IPS-18c (cell line): ENCODE data around the gene SLCO3A1.

Experiments used
- H3K4me3 ChIP-seq: 2 replicates; pipeline ENCODE4 v1.7.0; 2013; ENCODE audit warnings: low read depth, mild to moderate bottlenecking, low read length, moderate library complexity; ENCODE audit not compliant: insufficient read depth
- H3K9me3 ChIP-seq: one replicate; pipeline ENCODE4 v1.6.1; 2013; ENCODE audit warnings: mild to moderate bottlenecking, low read length, moderate library complexity; ENCODE audit not compliant: control insufficient read depth, insufficient read depth

The SLCO3A1 gene

DNA sequence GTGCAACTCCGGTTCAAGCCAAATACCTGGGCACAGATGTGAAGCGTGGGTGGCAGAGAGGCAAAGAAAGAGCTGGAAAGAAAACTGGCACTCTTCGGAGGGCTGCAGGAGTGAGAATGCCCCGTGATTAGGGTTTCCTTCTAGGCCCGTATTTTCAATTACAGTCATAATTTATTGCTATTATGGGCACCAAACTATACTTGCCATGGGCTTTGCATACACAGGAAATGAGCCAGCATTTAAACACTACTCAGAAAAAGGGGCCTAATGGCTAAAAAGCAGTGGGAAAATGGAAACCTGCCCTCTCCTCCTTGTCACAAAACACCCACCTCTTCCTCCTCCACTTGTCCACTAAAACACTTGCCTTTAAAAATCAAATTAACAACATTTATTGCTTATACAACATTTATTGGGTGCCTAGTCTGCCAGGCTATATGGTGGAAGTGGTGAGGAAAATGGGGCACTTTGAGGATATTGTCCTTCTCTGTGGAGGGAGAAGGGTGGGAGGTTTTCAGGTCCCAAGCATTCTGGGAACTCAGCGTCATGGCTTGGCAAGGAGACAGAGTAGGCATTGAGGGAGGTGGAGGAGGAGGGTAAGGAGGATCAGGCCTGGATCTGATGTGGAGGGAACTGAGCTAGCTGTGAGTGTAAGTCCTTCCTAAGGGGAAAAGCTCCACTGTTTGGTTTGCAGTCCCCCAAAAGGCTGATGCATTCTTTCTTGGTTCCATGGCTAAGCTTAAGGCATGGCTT, 160.9 kb downstream of the SLCO3A1 start:
- Histone ChIP-seq H3K4me3 (no peak overlapping the region), H3K9me3 (peaks cover 2% of the 10 kb centered on the region)

DNA sequence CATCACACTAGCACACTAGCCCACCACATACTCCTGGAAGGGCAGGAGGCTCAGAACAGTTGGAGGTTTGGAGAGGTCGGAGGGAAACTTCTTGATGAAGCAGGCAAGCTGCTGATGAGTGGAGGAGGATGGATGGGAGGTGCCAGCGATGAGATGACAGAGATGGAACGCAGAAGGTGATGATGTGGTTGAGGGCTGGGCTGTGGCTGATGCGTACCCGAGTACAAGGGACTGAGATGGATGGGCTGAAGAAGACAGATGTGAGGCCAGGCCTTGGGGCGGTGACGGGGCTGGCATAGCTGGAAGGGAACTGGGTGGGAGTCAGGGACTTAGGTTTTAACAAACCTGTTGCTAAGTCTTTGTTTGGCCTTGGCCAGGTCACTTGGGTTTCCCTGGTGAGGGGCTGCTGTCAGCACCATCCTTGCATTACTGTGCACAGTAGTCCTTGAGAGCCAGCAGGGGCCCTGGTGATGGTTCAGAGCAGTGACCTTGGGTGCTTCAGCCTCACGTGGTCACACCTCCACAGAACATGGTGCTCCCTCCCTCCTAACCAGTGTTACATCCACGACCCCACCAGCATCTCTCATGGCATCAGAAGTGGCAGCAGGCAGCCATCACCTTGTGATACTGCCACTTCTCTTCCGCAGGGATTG, 164.5 kb downstream of the SLCO3A1 start:
- H3K9me3 ChIP-seq: peaks cover 2% of the 10 kb centered on the region
- no peak overlapping the region for H3K4me3 ChIP-seq

DNA sequence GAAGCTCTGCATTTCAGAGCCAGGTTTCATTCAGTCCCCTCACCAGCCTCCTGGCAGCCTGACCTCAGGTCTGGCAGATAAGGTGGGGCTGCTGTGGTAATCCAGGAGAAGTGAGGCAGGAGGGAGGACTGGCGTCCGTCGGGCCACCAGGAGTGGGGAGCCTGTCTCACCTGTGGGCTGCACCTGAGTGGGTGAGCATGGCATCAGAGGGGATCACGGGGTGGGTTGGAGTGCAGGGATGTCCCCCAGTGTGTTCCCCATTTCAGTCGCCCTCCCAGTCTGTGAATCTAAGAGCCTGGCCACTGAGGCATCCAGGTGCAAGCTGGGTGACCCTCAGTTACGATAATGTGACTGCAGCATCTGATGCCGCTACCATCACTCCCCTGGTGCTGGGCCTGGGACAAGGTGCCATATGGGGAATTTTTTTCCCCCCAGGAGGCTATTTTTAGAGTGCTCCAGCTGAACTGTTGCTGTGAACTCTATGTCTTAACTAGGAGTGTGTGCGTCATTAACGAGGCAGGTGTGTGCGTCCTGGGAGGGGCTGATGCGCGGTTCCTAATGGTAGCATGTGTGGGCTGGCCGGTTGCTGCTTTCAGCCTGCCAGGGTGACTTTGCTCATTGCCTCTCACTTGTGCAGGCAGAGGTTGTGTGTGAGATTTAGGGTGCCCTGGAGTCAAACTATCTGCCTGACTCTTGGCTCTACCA, 165.2 kb downstream of the SLCO3A1 start:
- Histone ChIP-seq H3K9me3 (peaks cover 2% of the 10 kb centered on the region), H3K4me3 (no peak overlapping the region)

DNA sequence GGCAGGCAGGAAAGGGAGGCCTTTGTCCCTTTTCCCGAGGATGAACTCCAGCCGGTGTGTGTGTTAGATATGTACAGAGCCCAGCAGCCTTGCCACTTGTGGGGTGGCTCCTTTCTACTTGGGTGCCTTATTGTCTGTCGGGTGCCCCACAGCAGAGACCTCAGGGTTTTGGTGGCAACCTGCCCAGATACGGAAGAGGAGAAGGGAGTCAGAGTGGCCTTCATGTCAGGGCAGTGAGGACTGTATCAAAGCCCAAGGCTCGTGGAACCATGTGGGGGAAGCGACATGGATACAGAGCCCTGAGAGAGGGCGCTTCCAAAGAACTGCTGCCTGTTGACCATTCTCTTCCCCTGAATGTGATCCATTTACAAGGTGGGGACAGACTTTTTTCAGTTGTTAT, 166.2 kb downstream of the SLCO3A1 start:
- peaks cover 2% of the 10 kb centered on the region for H3K9me3 ChIP-seq

DNA sequence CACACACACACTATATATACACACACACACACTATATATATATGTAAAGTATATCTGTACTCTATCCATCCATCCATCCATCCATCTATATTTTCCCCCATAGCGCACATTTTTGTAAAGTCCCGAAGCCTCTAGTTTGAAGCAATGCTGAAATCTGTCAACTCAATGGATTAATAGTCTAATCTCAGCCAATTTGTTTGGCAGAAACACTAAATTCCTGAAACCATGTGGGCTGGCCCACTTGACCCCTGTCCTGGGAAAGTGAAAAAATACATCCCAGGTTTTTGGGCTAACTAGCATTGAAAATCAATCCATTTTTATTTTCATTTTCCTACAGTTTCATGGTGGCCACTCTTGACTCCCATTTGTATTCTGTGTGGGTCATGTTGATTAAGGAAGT, 166.7 kb downstream of the SLCO3A1 start:
- Histone ChIP-seq H3K4me3 (no peak overlapping the region), H3K9me3 (peaks cover 2% of the 10 kb centered on the region)

More for the DNA sequence above, 166.2 kb downstream of the SLCO3A1 start:
- H3K4me3 ChIP-seq: no peak overlapping the region

DNA sequence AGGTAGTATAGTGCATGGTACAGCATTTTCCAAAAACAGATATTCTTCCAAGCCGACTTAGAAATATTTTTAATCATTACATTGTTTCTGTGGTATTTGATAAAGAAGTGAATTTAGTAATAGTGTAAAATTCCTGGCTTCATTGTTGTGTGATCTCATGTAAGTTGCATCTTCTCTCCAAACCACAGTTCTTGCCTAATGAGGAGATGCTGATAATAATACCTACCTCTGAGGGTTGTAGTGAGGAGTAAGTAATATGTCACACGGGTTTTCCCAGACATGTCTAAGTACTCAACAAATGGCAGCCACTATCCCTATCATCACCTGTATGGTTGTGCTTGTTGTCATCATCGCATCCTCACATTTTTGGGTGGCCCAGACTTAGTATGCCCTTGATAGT, 167.3 kb downstream of the SLCO3A1 start:
- H3K4me3 ChIP-seq: no peak overlapping the region
- H3K9me3 ChIP-seq: no peaks in the 10 kb centered on the region

DNA sequence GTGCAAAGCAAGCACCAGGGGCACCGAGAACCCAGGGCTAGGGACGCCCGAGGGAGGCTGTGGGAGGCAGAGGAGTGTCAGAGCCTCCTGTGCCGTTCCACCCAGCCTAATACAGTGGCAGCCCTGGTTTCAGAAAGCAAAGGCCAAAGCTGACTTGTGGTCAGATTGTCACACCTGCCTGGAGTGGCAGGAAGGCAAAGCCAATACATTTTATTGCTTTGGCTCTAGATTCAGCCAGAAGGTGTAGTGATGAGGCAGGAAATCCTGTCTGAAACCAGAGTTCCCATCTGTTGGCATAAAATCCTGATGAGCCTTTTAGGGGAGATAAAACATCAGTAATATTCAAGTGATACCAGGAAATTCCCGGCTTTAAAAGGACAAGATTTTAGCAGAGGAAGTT, 168.3 kb downstream of the SLCO3A1 start:
- Histone ChIP-seq H3K4me3 (no peak overlapping the region), H3K9me3 (no peaks in the 10 kb centered on the region)

DNA sequence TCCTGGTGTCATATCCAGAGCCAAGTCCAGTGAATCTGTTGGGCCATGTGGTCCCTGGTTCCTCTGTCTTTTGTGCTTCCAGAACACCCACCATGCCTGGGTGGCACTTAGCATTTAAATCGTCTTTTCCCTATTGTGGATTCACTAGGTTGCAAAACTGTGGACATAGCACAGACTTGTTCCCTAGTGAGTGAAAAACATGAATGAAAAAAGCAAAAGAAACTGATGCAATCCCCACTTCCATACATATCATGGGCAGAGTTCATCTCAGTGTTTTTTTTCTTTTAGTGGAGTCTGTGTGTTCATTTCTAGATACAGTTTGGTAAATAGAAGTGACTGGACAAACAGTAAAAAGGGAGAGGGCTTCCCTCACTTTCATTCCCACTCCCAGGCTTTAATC, 170.5 kb downstream of the SLCO3A1 start:
- no peak overlapping the region for H3K4me3 ChIP-seq
- no peaks in the 10 kb centered on the region for H3K9me3 ChIP-seq

DNA sequence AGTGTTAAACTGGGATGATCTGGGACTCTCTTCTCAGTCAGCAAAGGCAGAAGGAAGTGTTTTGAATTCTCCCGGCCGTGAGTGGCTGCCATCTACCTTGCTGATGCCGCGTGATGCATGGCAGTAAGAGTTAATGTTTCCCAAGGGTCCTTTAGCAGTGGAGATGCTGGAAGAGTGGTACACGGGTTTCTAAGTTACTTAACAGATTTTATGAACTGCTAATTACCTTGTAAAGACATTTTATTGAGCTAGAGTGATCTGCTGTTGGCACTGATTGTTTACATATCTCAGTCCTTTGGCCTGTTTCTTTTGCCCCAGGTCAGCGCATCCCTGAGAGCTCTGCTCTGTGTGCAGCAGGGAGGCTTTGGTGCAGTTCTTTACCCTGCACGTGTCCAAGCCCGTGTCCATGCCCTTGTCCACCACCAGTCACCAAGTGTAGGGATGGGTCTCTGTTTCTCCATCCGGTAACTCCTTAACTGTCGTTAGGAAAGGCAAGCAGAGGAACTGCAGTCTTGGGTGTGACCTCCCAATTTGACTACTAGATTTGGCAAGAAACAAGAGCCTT, 172.3 kb downstream of the SLCO3A1 start:
- Histone ChIP-seq H3K4me3 (no peak overlapping the region), H3K9me3 (no peaks in the 10 kb centered on the region)

DNA sequence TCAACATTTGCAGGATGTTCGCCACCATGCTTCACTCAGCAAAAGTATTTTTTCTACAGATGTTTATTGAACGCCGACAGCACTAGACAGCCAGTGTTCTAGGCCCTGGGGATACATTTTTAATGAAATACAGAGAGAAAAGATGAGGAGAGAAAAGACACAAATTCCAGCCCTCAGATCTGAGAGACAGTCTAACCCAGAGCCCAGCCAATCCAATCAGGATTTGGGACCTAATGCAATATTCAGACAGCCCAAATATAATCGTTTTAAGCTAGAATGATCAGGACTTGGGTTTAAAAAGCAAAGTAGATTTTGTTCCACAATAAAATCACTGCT, 174.8 kb downstream of the SLCO3A1 start:
- H3K9me3 ChIP-seq: no peaks in the 10 kb centered on the region
- H3K4me3 ChIP-seq: no peak overlapping the region

DNA sequence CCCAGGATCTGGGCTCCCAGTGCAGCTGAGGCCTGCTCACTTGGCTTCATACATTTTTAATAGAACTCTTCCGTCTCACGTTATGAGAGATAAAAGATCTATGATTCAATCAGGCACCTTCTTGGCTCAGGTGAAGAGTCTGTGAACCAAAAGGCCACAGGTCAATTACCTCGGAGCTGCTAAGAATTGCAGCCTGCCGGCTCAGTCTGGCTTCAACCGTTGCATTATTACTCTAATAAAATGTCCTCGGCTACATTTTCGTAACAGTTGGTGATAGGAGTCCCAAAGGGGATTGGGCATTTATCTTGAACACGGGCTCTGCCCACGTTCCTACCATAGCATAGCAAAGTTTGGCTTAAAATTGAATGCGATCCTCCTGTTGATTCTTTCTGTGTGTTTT, 176.3 kb downstream of the SLCO3A1 start:
- no peaks in the 10 kb centered on the region for H3K9me3 ChIP-seq

DNA sequence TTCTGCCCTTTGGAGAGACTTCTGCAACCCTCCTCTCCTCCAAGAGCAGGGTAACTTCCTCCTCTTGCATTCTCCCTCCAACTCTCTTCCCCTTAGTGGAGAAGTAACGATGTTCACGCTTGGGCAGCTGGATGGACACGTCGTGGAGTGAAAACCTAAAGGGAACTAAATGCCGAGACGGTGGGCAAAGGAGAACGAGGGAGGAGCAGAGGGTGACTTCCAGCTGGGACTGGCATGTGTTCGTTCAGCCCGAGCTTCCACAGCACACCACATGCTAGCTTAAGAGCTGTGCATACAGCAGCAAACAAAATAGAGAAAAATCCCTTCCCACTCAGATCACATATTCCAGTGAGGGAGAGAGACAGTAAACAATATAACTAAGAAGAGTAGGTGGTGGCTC, 179.8 kb downstream of the SLCO3A1 start:
- no peak overlapping the region for H3K4me3 ChIP-seq

More for the DNA sequence above, 176.3 kb downstream of the SLCO3A1 start:
- H3K4me3 ChIP-seq: no peak overlapping the region

DNA sequence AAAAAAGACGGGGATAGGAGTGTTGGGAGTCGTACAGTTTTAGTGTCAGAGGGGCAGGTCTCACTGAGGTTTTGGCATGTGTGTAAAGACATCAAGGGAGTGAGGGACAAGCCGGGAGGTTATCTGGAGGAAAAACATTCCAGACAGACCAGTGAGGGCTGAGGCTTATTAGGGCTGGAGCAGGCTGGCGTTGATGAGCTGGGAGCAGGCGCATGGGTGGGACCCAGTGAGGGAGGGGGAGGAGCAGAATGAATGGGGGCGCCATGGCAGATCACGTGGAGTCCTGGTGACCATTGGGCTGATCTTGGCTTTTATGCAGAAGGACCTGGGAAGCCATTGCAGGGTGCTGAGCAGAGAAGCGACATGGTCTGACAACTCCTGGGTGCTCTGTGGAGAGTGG, 180.2 kb downstream of the SLCO3A1 start:
- peaks cover under 1% of the 10 kb centered on the region for H3K9me3 ChIP-seq

More for the DNA sequence above, 179.8 kb downstream of the SLCO3A1 start:
- H3K9me3 ChIP-seq: no peaks in the 10 kb centered on the region

DNA sequence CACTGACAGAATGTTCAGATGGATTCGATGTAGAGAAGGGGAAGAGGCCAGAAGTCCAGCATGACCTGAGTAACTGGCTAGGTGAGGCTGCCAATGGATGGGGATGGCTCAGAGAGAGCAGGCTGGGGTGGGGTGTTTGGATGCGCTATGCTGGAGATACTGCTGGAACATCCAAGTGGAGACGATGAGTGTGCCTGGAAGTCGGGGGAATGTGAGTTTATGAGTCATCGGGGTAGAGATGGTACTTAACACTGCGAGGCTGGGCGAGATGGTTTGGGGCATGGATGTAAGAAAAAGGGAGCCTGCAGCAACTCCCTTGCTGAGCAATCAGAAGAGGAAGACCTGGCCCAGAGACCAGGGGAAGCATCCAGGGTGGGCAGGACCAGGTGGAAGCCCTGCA, 180.7 kb downstream of the SLCO3A1 start:
- H3K9me3 ChIP-seq: peaks cover 2% of the 10 kb centered on the region

More for the DNA sequence above, 180.2 kb downstream of the SLCO3A1 start:
- no peak overlapping the region for H3K4me3 ChIP-seq

DNA sequence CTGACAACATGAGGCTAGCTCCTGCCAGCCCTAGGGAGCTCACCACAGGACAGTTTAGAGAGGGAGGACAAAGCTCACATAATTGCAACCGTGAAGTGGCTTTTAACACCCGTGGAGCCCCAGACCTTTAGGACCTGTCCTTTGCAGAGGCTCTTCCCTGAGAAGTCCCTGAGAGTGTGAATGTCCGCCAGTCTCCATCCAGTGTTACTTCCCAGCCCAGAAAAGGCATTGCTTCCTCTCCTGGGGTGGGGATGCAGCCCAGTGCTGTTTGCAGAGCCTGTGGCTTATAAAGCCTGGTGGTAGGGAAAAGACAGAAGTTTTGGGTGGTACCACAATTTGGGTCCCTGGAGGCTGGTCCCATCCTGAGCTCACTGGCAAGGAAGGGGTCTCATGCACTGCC, 182.0 kb downstream of the SLCO3A1 start:
- H3K4me3 ChIP-seq: no peak overlapping the region
- H3K9me3 ChIP-seq: peaks cover 2% of the 10 kb centered on the region

More for the DNA sequence above, 180.7 kb downstream of the SLCO3A1 start:
- no peak overlapping the region for H3K4me3 ChIP-seq

DNA sequence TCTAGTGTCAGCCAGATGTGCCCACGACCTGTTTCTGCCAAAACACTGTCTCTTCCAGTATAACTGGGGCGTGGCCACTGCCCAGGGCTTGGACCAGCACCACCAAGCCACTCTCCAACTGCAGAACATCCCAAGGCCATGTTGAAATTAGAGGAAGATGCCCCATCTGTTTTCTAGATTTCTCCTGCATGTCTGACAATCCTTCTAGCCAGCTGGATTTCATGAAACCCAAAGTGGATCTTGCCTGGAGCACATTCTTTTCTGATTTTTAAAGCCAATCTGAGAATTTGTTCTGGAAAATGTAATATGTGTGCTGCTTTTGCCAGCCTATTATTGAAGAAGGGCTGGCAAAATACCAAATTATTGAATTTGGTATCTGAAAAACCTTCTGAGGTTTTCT, 182.5 kb downstream of the SLCO3A1 start:
- H3K9me3 ChIP-seq: peaks cover 2% of the 10 kb centered on the region
- no peak overlapping the region for H3K4me3 ChIP-seq

DNA sequence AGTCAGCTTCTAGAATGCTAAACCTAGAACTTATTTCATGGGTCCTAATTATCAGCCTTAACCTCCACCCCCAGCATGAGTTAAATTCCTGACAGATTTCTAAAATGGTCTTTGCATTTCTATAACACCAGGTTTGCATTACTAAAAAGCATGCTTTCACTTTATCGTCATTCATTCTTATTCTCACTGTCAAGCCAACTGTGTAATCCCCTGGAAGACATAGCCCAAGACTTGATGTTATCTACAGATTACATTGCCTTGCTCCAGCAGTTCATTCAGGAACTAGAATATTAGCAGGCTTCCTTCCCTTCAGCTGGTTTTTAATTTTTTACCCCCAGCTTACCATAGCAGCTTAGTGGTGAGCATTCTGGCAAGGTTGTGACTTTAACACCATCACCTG, 184.0 kb downstream of the SLCO3A1 start:
- no peak overlapping the region for H3K4me3 ChIP-seq
- peaks cover 2% of the 10 kb centered on the region for H3K9me3 ChIP-seq

DNA sequence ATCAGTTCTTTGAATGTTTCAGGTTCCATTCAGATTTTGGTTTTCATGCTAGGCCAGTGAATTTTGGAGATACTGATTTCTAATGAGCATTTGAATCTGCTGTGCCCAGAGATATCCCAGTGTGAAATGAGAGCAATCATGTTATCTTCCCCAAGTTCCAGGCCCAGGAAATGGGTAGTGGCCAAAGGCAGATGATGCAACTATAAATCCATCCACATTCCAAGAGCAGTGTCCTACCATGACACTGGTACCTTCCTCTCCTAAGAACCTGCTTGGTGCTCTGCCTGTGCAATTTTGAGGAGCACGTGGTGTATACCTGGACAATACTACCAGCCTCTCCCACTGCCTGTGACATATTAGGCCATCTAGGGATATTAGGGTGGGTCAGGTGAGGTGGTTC, 186.8 kb downstream of the SLCO3A1 start:
- Histone ChIP-seq H3K4me3 (no peak overlapping the region), H3K9me3 (peaks cover 2% of the 10 kb centered on the region)
